Measurements from ENCODE around the gene SLC8A2.

SLC8A2 gene

GRCh38 chr19:47459477-47459876 is 12.2 kb downstream of the SLC8A2 start:
- DNase-seq (ENCODE audit: low read depth), result no peak

GRCh38 chr19:47458672-47459071 is 13.0 kb downstream of the SLC8A2 start:
- DNase-seq (ENCODE audit: low read depth), result no peak

GRCh38 chr19:47456721-47457474 is 14.8 kb downstream of the SLC8A2 start:
- DNase-seq (ENCODE audit: low read depth), result no peak

GRCh38 chr19:47450478-47450877 is 21.2 kb downstream of the SLC8A2 start:
- DNase-seq (ENCODE audit: low read depth), result no peak

- no peak for DNase-seq (ENCODE audit: low read depth)
Observed at GRCh38 chr19:47448360-47448727, 23.3 kb downstream of the SLC8A2 start.

GRCh38 chr19:47447470-47448359 is 24.0 kb downstream of the SLC8A2 start:
- no peak for DNase-seq (ENCODE audit: low read depth)

- no peak for DNase-seq (ENCODE audit: low read depth)
Observed at GRCh38 chr19:47446534-47447469, 24.9 kb downstream of the SLC8A2 start.

GRCh38 chr19:47445937-47446402 is 25.7 kb downstream of the SLC8A2 start:
- DNase-seq (ENCODE audit: low read depth), result no peak

GRCh38 chr19:47445527-47445926 is 26.2 kb downstream of the SLC8A2 start:
- no peak for DNase-seq (ENCODE audit: low read depth)

GRCh38 chr19:47444388-47444821 is 27.3 kb downstream of the SLC8A2 start:
- no peak for DNase-seq (ENCODE audit: low read depth)

GRCh38 chr19:47443331-47443730 is 28.4 kb downstream of the SLC8A2 start:
- DNase-seq (ENCODE audit: low read depth), result no peak

GRCh38 chr19:47438793-47439220 is 32.9 kb downstream of the SLC8A2 start:
- DNase-seq (ENCODE audit: low read depth), result no peak

- no peak for DNase-seq (ENCODE audit: low read depth)
Observed at GRCh38 chr19:47437500-47437899, 34.2 kb downstream of the SLC8A2 start.

GRCh38 chr19:47436712-47437401 is 34.8 kb downstream of the SLC8A2 start:
- DNase-seq (ENCODE audit: low read depth), result no peak

GRCh38 chr19:47435883-47436417 is 35.7 kb downstream of the SLC8A2 start:
- no peak for DNase-seq (ENCODE audit: low read depth)

GRCh38 chr19:47435196-47435595 is 36.5 kb downstream of the SLC8A2 start:
- DNase-seq (ENCODE audit: low read depth), result no peak

- DNase-seq (ENCODE audit: low read depth), result no peak
Observed at GRCh38 chr19:47434088-47434487, 37.6 kb downstream of the SLC8A2 start.

GRCh38 chr19:47433121-47433520 is 38.6 kb downstream of the SLC8A2 start:
- DNase-seq (ENCODE audit: low read depth), result no peak

- no peak for DNase-seq (ENCODE audit: low read depth)
Observed at GRCh38 chr19:47432499-47432898, 39.2 kb downstream of the SLC8A2 start.

GRCh38 chr19:47432091-47432490 is 39.6 kb downstream of the SLC8A2 start:
- DNase-seq (ENCODE audit: low read depth), result no peak

Data from stromal cell of bone marrow (primary cell).